HUES64 (cell line): ENCODE data around the gene WWOX.

Experiments used
- H3K27ac ChIP-seq: 2 replicates; pipeline ENCODE4 v1.7.0; 2013; ENCODE audit warnings: low read depth, low read length, inconsistent platforms
- H3K27me3 ChIP-seq: 2 replicates; pipeline ENCODE4 v1.6.1; 2013; ENCODE audit warnings: mild to moderate bottlenecking, low read length; ENCODE audit not compliant: insufficient read depth
- H3K36me3 ChIP-seq: 2 replicates; pipeline ENCODE4 v1.6.1; 2013; ENCODE audit warnings: mild to moderate bottlenecking, low read length; ENCODE audit not compliant: insufficient read depth
- H3K4me1 ChIP-seq: 2 replicates; pipeline ENCODE4 v1.6.1; 2013; ENCODE audit warnings: mild to moderate bottlenecking, low read length, moderate library complexity; ENCODE audit not compliant: insufficient read depth
- H3K4me3 ChIP-seq: 2 replicates; pipeline ENCODE4 v1.5.1; 2013; ENCODE audit warnings: mild to moderate bottlenecking, low read length, moderate library complexity
- H3K9ac ChIP-seq: 2 replicates; pipeline ENCODE4 v1.6.1; 2013; ENCODE audit warnings: mild to moderate bottlenecking, low read depth, low read length
- H3K9me3 ChIP-seq: 2 replicates; pipeline ENCODE4 v1.6.1; 2013; ENCODE audit warnings: low read depth, low read length; ENCODE audit not compliant: insufficient read depth
- WGBS: fragments of 150-250, 120-280 bp; methylation state at CpG from one replicate; pipeline ENCODE4 v1.1.7; 2013; ENCODE audit warnings: missing lambda C conversion rate; 5-methylcytosine and 5-hydroxymethylcytosine counted together

Gene WWOX

GRCh38 chr16:78177218-78177617 is 77.8 kb downstream of the WWOX start:
- 93% methylated on average over 5 of the region's 5 CpGs for WGBS
- no peak overlapping the region for H3K4me3 ChIP-seq
- H3K9me3 ChIP-seq: no peaks in the 10 kb centered on the region
- H3K36me3 ChIP-seq: no peaks in the 10 kb centered on the region
- no peaks in the 10 kb centered on the region for H3K27me3 ChIP-seq
- H3K27ac ChIP-seq: no peak overlapping the region
- H3K4me1 ChIP-seq: no peaks in the 10 kb centered on the region
- no peak overlapping the region for H3K9ac ChIP-seq

- no peaks in the 10 kb centered on the region for H3K36me3 ChIP-seq
- H3K4me3 ChIP-seq: no peak overlapping the region
- no peaks in the 10 kb centered on the region for H3K9me3 ChIP-seq
- H3K4me1 ChIP-seq: no peaks in the 10 kb centered on the region
- H3K27ac ChIP-seq: no peak overlapping the region
- H3K9ac ChIP-seq: no peak overlapping the region
- no peaks in the 10 kb centered on the region for H3K27me3 ChIP-seq
- 82% methylated on average over 3 of the region's 3 CpGs for WGBS
Measured at GRCh38 chr16:78177987-78178386, 78.5 kb downstream of the WWOX start.

- Histone ChIP-seq H3K4me3 (no peak overlapping the region), H3K36me3 (no peaks in the 10 kb centered on the region), H3K27ac (no peak overlapping the region), H3K9me3 (no peaks in the 10 kb centered on the region), H3K27me3 (no peaks in the 10 kb centered on the region), H3K4me1 (no peaks in the 10 kb centered on the region), H3K9ac (no peak overlapping the region)
- WGBS: 84% methylated on average over 4 of the region's 4 CpGs
Measured at GRCh38 chr16:78179666-78180065, 80.2 kb downstream of the WWOX start.

- Histone ChIP-seq H3K9me3 (no peaks in the 10 kb centered on the region), H3K4me3 (no peak overlapping the region), H3K4me1 (no peaks in the 10 kb centered on the region), H3K27ac (no peak overlapping the region), H3K9ac (no peak overlapping the region), H3K36me3 (no peaks in the 10 kb centered on the region), H3K27me3 (no peaks in the 10 kb centered on the region)
- WGBS: 82% methylated on average over 4 of the region's 4 CpGs
Measured at GRCh38 chr16:78180349-78180748, 80.9 kb downstream of the WWOX start.

- no peaks in the 10 kb centered on the region for H3K27me3 ChIP-seq
- no peaks in the 10 kb centered on the region for H3K36me3 ChIP-seq
- H3K4me3 ChIP-seq: no peak overlapping the region
- H3K9ac ChIP-seq: no peak overlapping the region
- 92% methylated on average over 15 of the region's 15 CpGs for WGBS
- no peaks in the 10 kb centered on the region for H3K9me3 ChIP-seq
- H3K27ac ChIP-seq: no peak overlapping the region
- H3K4me1 ChIP-seq: no peaks in the 10 kb centered on the region
Measured at GRCh38 chr16:78183437-78184237, 84.2 kb downstream of the WWOX start.

- no peak overlapping the region for H3K9ac ChIP-seq
- H3K9me3 ChIP-seq: no peaks in the 10 kb centered on the region
- 96% methylated on average over 11 of the region's 13 CpGs for WGBS
- H3K36me3 ChIP-seq: no peaks in the 10 kb centered on the region
- H3K4me3 ChIP-seq: no peak overlapping the region
- no peaks in the 10 kb centered on the region for H3K4me1 ChIP-seq
- no peak overlapping the region for H3K27ac ChIP-seq
- no peaks in the 10 kb centered on the region for H3K27me3 ChIP-seq
Measured at GRCh38 chr16:78184238-78185183, 85.1 kb downstream of the WWOX start.

GRCh38 chr16:78189121-78189520 is 89.7 kb downstream of the WWOX start:
- WGBS: 83% methylated on average over 7 of the region's 7 CpGs
- no peak overlapping the region for H3K9ac ChIP-seq

GRCh38 chr16:78192734-78193488 is 93.5 kb downstream of the WWOX start:
- Histone ChIP-seq H3K27me3 (no peaks in the 10 kb centered on the region), H3K4me3 (no peak overlapping the region), H3K9me3 (no peaks in the 10 kb centered on the region), H3K4me1 (peaks cover 7% of the 10 kb centered on the region; the same call in 1 of the 2 replicates), H3K36me3 (no peaks in the 10 kb centered on the region), H3K27ac (no peak overlapping the region), H3K9ac (no peak overlapping the region)
- 94% methylated on average over 9 of the region's 9 CpGs for WGBS

More at GRCh38 chr16:78189121-78189520, 89.7 kb downstream of the WWOX start:
- Histone ChIP-seq H3K4me3 (no peak overlapping the region), H3K9me3 (no peaks in the 10 kb centered on the region), H3K4me1 (no peaks in the 10 kb centered on the region), H3K27me3 (no peaks in the 10 kb centered on the region), H3K27ac (no peak overlapping the region), H3K36me3 (no peaks in the 10 kb centered on the region)

GRCh38 chr16:78194948-78195347 is 95.5 kb downstream of the WWOX start:
- no peaks in the 10 kb centered on the region for H3K27me3 ChIP-seq
- H3K36me3 ChIP-seq: no peaks in the 10 kb centered on the region
- peaks cover 14% of the 10 kb centered on the region for H3K4me1 ChIP-seq
- no peak overlapping the region for H3K4me3 ChIP-seq
- H3K9me3 ChIP-seq: no peaks in the 10 kb centered on the region
- H3K9ac ChIP-seq: no peak overlapping the region
- 97% methylated on average over 3 of the region's 3 CpGs for WGBS
- no peak overlapping the region for H3K27ac ChIP-seq

- H3K36me3 ChIP-seq: no peaks in the 10 kb centered on the region
- peaks cover 15% of the 10 kb centered on the region for H3K4me1 ChIP-seq
- no peaks in the 10 kb centered on the region for H3K9me3 ChIP-seq
- no peaks in the 10 kb centered on the region for H3K27me3 ChIP-seq
- H3K9ac ChIP-seq: no peak overlapping the region
- no peak overlapping the region for H3K4me3 ChIP-seq
- 90% methylated on average over 4 of the region's 4 CpGs for WGBS
- no peak overlapping the region for H3K27ac ChIP-seq
Measured at GRCh38 chr16:78195797-78196196, 96.3 kb downstream of the WWOX start.

GRCh38 chr16:78196502-78196901 is 97.0 kb downstream of the WWOX start:
- H3K27ac ChIP-seq: no peak overlapping the region
- peaks cover 15% of the 10 kb centered on the region for H3K4me1 ChIP-seq
- no peak overlapping the region for H3K4me3 ChIP-seq
- WGBS: 59% methylated on average over 2 of the region's 2 CpGs
- H3K36me3 ChIP-seq: no peaks in the 10 kb centered on the region
- no peaks in the 10 kb centered on the region for H3K27me3 ChIP-seq
- no peaks in the 10 kb centered on the region for H3K9me3 ChIP-seq
- H3K9ac ChIP-seq: no peak overlapping the region
